HepG2 (cell line): ENCODE data around the gene ACO1. TPM values are rescaled to one million over a fixed set of nuclear protein-coding genes. Genes with fewer than 3 reads are reported as not detected.

Experiments used
- AGO1 ChIP-seq: fragments of 200-400 bp; formaldehyde crosslinking; IDR thresholded peaks from 2 replicates; pipeline ENCODE4 v1.6.1; 2017; ENCODE audit warnings: mild to moderate bottlenecking, low read depth, low read length, moderate library complexity; ENCODE audit not compliant: poor library complexity, severe bottlenecking
- GABPB1 ChIP-seq: IDR thresholded peaks from 2 replicates; pipeline ENCODE4 v1.6.1; 2016; ENCODE audit warnings: mild to moderate bottlenecking, missing genetic modification reagents, moderate library complexity, missing compliant biosample characterization
- HOXA5 ChIP-seq: sonication (generic); formaldehyde crosslinking; IDR thresholded peaks from 2 replicates; pipeline ENCODE4 v1.4.0; 2020; ENCODE audit warnings: missing genetic modification reagents
- KLF13 ChIP-seq: sonication (generic); formaldehyde crosslinking; IDR thresholded peaks from 2 replicates; pipeline ENCODE4 v1.4.0; 2020; ENCODE audit warnings: mild to moderate bottlenecking, missing genetic modification reagents
- SETDB1 ChIP-seq: sonication (generic); formaldehyde crosslinking; IDR thresholded peaks from 2 replicates; pipeline ENCODE4 v1.5.1; 2020; ENCODE audit warnings: missing genetic modification reagents, mild to moderate bottlenecking, borderline replicate concordance
- SP5 ChIP-seq: IDR thresholded peaks from 2 replicates; pipeline ENCODE4 v1.6.1; 2016; ENCODE audit warnings: low read depth, borderline replicate concordance
- TBP ChIP-seq: sonication (generic); formaldehyde crosslinking; IDR thresholded peaks from 2 replicates; pipeline ENCODE4 v1.5.0; 2020; ENCODE audit warnings: missing genetic modification reagents
- TFAP4 ChIP-seq: sonication (generic); IDR thresholded peaks from 2 replicates; pipeline ENCODE4 v1.6.1; 2016; ENCODE audit warnings: low read depth, borderline replicate concordance
- THRA ChIP-seq: sonication (generic); formaldehyde crosslinking; IDR thresholded peaks from 2 replicates; pipeline ENCODE4 v1.4.0; 2020; ENCODE audit warnings: missing genetic modification reagents, borderline replicate concordance
- ZBTB46 ChIP-seq: sonication (generic); formaldehyde crosslinking; IDR thresholded peaks from 2 replicates; pipeline ENCODE4 v1.4.0; 2020; ENCODE audit warnings: mild to moderate bottlenecking, missing genetic modification reagents, borderline replicate concordance
- ZNF253 ChIP-seq: sonication (generic); formaldehyde crosslinking; IDR thresholded peaks from 2 replicates; pipeline ENCODE4 v1.8.0; 2022; ENCODE audit warnings: mild to moderate bottlenecking, missing genetic modification reagents, borderline replicate concordance
- ZNF644 ChIP-seq: IDR thresholded peaks from 2 replicates; pipeline ENCODE4 v1.6.1; 2016; ENCODE audit warnings: low read depth
- ZNF672 ChIP-seq: sonication (generic); formaldehyde crosslinking; IDR thresholded peaks from 2 replicates; pipeline ENCODE4 v1.8.1; 2022; ENCODE audit warnings: missing genetic modification reagents
- ZNF790 ChIP-seq: sonication (generic); formaldehyde crosslinking; IDR thresholded peaks from 2 replicates; pipeline ENCODE4 v1.8.0; 2022; ENCODE audit warnings: missing genetic modification reagents, mild to moderate bottlenecking, borderline replicate concordance
- polyA plus RNA-seq, 8 experiments: library from polyadenylated mRNA; depleted of rRNA in 3 of 8; stranded (reverse) in 7 of 8; unstranded in 1 of 8; fragments of >200 nt; fragmentation: Illumina TruSeq in 4 of 8; extraction: Trizol in 4 of 8; gene quantifications; 2 replicates each; pipeline versions ENCODE4 v1.2.1 to v1.2.3, GENCODE V29; 2011 to 2016; ENCODE audit warnings: low read depth in 4 of 8, missing spikeins in 1 of 8, mixed read lengths in 1 of 8; ENCODE audit not compliant: insufficient read depth in 1 of 8
- total RNA-seq, 5 experiments: library from RNA; depleted of rRNA; stranded (reverse); fragments of >200 nt; fragmentation: Illumina TruSeq; extraction: Trizol; gene quantifications; 2 replicates each; pipeline ENCODE4 v1.2.3, GENCODE V29; 2016; ENCODE audit warnings: low read depth in 1 of 5
- TF ChIP-seq, protein P1 (sequence below): IDR thresholded peaks from 2 replicates; pipeline ENCODE4 v1.6.1; 2016; ENCODE audit warnings: mild to moderate bottlenecking, missing biosample characterization, missing genetic modification reagents
- TF ChIP-seq, protein P2 (sequence below): sonication (generic); formaldehyde crosslinking; IDR thresholded peaks from 2 replicates; pipeline ENCODE4 v1.5.0; 2020; ENCODE audit warnings: mild to moderate bottlenecking, missing genetic modification reagents
- TF ChIP-seq, protein P3 (sequence below): sonication (generic); formaldehyde crosslinking; conservative IDR thresholded peaks from 2 replicates; pipeline ENCODE4 v1.4.0; 2020; ENCODE audit warnings: missing genetic modification reagents
- TF ChIP-seq, protein P4 (sequence below): sonication (generic); formaldehyde crosslinking; IDR thresholded peaks from 2 replicates; pipeline ENCODE4 v1.4.0; 2020; ENCODE audit warnings: mild to moderate bottlenecking, low read depth, missing genetic modification reagents

The ACO1 gene
- total and polyA plus RNA-seq, 2 of the 13 experiments (the other 11 are each of a cell fraction or from before 2014, with no cell fraction given), result 20.1 to 48.2 TPM

- TF ChIP-seq HOXA5 (0 out of 2 replicates have a peak, but pooled peaks have one; percentile 69), ZNF790 (CRISPR knock-in tag) (no peak), SP5 (peak; percentile 99), GABPB1 (peak; percentile 79), KLF13 (CRISPR knock-in tag) (no peak; the same call in 1 of the 2 replicates), THRA (CRISPR knock-in tag) (no peak; the same call in 1 of the 2 replicates), ZBTB46 (CRISPR knock-in tag) (no peak), TBP (CRISPR knock-in tag) (no peak), TFAP4 (peak; percentile 56; the same call in 1 of the 2 replicates), ZNF672 (no peak), AGO1 (no peak), ZNF644 (no peak), SETDB1 (CRISPR knock-in tag) (no peak), ZNF253 (peak; percentile 30; the same call in 1 of the 2 replicates)
- TF ChIP-seq, protein P1, sequence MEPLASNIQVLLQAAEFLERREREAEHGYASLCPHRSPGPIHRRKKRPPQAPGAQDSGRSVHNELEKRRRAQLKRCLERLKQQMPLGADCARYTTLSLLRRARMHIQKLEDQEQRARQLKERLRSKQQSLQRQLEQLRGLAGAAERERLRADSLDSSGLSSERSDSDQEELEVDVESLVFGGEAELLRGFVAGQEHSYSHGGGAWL (CRISPR knock-in tag), result 0 out of 2 replicates have a peak, but pooled peaks have one; percentile 27
- TF ChIP-seq, protein P2, sequence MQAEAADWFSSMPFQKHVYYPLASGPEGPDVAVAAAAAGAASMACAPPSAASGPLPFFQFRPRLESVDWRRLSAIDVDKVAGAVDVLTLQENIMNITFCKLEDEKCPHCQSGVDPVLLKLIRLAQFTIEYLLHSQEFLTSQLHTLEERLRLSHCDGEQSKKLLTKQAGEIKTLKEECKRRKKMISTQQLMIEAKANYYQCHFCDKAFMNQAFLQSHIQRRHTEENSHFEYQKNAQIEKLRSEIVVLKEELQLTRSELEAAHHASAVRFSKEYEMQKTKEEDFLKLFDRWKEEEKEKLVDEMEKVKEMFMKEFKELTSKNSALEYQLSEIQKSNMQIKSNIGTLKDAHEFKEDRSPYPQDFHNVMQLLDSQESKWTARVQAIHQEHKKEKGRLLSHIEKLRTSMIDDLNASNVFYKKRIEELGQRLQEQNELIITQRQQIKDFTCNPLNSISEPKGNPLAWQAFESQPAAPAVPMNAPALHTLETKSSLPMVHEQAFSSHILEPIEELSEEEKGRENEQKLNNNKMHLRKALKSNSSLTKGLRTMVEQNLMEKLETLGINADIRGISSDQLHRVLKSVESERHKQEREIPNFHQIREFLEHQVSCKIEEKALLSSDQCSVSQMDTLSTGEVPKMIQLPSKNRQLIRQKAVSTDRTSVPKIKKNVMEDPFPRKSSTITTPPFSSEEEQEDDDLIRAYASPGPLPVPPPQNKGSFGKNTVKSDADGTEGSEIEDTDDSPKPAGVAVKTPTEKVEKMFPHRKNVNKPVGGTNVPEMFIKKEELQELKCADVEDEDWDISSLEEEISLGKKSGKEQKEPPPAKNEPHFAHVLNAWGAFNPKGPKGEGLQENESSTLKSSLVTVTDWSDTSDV (CRISPR knock-in tag), result no peak; the same call in 1 of the 2 replicates
- TF ChIP-seq, protein P3, sequence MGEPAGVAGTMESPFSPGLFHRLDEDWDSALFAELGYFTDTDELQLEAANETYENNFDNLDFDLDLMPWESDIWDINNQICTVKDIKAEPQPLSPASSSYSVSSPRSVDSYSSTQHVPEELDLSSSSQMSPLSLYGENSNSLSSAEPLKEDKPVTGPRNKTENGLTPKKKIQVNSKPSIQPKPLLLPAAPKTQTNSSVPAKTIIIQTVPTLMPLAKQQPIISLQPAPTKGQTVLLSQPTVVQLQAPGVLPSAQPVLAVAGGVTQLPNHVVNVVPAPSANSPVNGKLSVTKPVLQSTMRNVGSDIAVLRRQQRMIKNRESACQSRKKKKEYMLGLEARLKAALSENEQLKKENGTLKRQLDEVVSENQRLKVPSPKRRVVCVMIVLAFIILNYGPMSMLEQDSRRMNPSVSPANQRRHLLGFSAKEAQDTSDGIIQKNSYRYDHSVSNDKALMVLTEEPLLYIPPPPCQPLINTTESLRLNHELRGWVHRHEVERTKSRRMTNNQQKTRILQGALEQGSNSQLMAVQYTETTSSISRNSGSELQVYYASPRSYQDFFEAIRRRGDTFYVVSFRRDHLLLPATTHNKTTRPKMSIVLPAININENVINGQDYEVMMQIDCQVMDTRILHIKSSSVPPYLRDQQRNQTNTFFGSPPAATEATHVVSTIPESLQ (CRISPR knock-in tag), result no peak
- TF ChIP-seq, protein P4, sequence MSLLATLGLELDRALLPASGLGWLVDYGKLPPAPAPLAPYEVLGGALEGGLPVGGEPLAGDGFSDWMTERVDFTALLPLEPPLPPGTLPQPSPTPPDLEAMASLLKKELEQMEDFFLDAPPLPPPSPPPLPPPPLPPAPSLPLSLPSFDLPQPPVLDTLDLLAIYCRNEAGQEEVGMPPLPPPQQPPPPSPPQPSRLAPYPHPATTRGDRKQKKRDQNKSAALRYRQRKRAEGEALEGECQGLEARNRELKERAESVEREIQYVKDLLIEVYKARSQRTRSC (CRISPR knock-in tag), result no peak
Measured at GRCh38 chr9:32384364-32385151, at the start of gene ACO1 (continued).
